NOMO-1 treated with dmso at 0.1 percent for 144 hours (cell line): ENCODE data around the gene HMGCS1.
"Not testable (repeated sequence)": the region's sequence is repeated elsewhere in the genome, so short reads cannot be mapped to it uniquely, and the experiment has no call there.

ENCODE experiments used
- DNase-seq: peaks from one replicate; lab custom pipeline; 2025; ENCODE audit not compliant: unreplicated experiment; lab: John Stamatoyannopoulos, UW

Gene HMGCS1

GRCh38 chr5:43313035-43313853 lies at the start of gene HMGCS1:
HMGCS1 (minus strand) TSS chr5:43313412; CDS start chr5:43298965, 14,447 bp downstream.
- DNase-seq = peak; percentile 100

DNA sequence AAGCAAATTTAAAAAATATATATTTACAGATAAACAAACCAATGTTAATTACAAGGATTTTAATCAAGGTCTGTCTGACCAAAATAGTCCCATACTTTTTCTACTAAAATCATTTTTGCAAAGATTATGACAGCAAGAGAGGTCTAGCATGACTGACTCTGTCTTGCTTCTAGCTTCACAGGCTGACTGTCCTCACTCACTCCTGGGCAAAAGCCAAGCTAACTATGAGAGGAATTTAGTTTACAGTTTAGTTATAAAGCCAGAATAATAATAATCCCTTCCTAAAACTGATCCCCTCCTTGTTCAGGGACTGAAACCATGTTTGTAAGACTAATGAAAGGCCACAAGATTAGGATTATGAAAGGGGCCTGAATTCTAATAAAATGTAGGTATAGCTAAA lies 45.5 kb upstream of the HMGCS1 start:
- no peak for DNase-seq

GRCh38 chr5:43358301-43358700 lies 45.1 kb upstream of the HMGCS1 start:
- DNase-seq = no peak

- DNase-seq = no peak
Observed at GRCh38 chr5:43357878-43358281, 44.7 kb upstream of the HMGCS1 start.

DNA sequence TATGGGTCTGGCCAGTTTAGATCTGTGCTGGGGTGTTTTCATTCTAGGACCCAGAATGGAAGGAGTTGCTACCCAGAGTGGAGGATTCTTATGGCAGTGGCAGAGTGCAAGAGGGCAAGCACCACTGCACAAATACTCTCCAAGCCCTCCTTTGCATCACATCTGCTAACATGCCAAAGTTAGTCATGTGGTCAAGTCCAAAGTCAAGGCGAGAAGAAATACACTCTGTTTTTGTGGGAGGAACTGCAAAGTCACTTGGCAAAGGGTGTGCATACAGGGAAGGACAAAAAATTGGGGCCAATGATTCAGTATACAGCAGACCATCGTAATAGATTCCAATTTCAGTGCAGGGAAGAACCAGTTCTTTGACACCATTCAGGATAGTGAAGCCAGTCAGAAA lies 43.9 kb upstream of the HMGCS1 start:
- no peak for DNase-seq

DNA sequence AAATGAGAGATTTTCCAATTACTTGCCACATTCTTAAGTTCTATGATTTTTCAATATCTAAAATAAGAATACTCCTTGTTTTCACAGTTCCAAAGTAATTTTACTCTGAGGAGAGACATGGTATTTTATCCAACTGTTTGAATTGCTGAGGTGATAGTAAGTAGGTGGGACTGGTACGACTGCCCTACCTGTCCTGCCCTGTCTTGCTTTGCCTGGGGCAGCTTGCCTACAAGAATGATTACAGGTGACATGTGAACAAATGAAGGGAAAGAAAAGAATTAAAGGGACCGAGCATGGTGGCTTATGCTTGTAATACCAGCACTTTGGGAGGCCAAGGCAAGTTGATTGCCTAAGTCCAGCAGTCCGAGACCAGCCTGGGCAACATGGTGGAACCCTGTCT lies 41.6 kb upstream of the HMGCS1 start:
- DNase-seq = no peak

DNA sequence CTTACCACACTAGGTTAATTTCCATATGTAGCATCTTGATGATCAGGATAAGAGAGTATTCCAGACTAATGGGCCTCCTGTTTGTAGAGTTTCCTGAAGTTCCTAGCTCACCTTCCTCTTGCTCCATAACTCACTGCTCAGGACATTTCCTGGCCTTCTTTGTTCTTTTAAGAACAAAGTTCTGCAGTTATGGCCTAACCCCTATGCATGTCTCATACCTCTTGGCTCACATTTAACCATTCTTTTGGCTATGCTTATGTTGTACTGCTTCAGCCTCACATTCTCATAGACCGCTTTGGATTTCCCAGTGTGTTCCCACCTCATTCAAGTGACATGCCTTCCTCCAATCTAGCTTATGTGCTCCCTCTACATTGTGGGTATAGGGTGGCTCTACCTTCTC lies 40.5 kb upstream of the HMGCS1 start:
- no peak for DNase-seq

- no peak for DNase-seq
Observed at GRCh38 chr5:43352915-43353314, 39.7 kb upstream of the HMGCS1 start.

DNA sequence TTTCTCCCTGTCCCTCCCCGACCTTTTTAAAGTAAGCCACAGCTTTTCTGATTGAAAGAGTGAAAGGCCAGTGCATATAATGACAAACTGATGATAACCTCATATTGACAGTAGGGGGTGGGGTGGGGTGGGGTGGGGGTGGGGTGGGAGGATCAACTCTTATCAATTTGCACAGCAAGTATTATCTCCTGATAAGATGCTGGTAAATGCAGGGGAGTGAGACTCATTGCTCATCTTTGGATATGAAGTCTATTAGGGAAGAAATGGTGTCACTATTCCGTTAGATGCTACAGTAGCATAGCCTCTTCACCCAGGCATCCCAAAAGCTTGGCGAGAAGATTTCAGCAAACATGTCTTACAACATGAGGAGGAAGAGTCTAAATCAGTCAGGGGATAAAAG lies 38.9 kb upstream of the HMGCS1 start:
- no peak for DNase-seq

- DNase-seq = no peak
Observed at GRCh38 chr5:43348861-43349363, 35.7 kb upstream of the HMGCS1 start.

- no peak for DNase-seq
Observed at GRCh38 chr5:43348207-43348606, 35.0 kb upstream of the HMGCS1 start.

DNA sequence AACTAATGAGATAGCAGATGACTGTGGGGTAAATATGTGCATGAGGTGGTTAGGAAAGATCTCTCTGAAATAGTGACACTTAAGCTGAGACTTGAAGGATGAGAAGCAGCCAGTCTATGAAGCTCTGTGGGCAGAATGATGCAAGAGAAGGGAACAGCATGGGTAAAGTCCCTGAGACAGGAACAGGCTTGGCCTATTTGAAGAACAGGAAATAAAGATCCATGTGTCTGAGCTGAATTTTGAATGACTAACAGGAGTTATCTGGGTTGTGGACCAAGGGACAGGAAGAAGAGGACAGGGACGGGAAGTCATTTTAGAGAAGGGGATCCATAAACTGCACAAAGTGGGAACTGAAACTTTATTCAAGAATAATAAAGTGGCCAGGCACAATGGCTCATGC lies 25.6 kb upstream of the HMGCS1 start:
- DNase-seq = peak; percentile 97

GRCh38 chr5:43336159-43336558 lies 22.9 kb upstream of the HMGCS1 start:
- DNase-seq = no peak

GRCh38 chr5:43335681-43336080 lies 22.5 kb upstream of the HMGCS1 start:
- DNase-seq = no peak

GRCh38 chr5:43332401-43332800 lies 19.2 kb upstream of the HMGCS1 start:
- no peak for DNase-seq

DNA sequence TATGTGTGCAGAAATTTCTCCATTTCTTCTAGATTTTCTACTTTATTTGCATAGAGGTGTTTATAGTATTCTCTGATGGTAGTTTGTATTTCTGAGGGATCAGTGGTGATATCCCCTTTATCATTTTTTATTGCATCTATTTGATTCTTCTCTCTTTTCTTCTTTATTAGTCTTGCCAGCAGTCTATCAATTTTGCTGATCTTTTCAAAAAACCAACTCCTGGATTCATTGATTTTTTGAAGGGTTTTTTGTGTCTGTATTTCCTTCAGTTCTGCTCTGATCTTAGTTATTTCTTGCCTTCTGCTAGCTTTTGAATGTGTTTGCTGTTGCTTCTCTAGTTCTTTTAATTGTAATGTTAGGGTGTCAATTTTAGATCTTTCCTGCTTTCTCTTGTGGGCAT lies 12.4 kb upstream of the HMGCS1 start:
- DNase-seq = not testable (repeated sequence)

DNA sequence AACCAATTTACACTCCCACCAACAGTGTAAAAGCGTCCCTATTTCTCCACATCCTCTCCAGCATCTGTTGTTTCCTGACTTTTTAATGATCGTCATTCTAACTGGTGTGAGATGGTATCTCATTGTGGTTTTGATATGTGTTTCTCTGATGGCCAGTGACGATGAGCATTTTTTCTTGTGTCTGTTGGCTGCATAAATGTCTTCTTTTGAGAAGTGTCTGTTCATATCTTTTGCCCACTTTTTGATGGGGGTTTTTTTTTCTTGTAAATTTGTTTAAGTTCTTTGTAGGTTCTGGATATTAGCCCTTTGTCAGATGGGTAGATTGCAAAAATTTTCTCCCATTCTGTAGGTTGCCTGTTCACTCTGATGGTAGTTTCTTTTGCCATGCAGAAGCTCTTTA lies 10.3 kb upstream of the HMGCS1 start:
- DNase-seq = not testable (repeated sequence)

- DNase-seq = no peak
Observed at GRCh38 chr5:43320846-43321245, 7.6 kb upstream of the HMGCS1 start.

DNA sequence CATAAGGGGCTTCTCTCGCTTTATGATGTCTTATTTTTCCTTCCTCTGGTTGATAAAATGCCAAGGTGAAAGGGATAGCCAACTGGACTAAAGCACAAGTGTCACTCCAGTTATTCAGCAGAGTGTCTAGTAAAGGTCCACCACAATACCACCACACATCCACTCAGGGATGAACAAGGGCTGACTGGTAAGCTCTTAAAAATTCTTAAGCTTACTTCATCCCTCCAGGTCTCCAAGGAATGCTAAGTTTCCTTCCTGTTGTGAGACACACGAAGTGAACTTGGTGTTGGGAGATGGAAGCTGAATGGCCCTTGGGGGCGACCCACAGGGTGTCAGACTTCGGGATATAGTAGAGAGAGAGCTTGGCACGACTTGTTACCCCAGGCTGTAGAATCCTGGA lies 3.2 kb upstream of the HMGCS1 start:
- no peak for DNase-seq

DNA sequence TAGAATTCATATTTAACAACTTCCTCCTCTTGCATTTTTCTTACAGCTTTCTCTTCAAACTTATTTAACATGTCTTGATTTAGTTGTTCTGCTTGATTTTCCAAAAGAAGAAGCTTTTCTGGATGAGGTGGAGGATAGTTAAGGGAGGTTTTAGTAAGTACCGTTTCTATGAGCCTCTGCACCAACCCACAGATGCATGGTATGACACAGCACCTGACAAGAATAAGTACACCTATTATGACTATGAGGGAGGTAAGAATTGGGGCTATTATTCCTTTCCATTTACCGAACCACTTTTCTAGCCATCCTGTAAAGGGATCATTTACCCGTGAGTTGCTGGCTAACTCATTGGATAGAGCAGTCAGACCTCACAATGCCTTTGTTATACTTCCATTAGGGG lies 2.5 kb upstream of the HMGCS1 start:
- DNase-seq = no peak

- no peak for DNase-seq
Observed at GRCh38 chr5:43315263-43315662, 2.1 kb upstream of the HMGCS1 start.

- DNase-seq = no peak
Observed at GRCh38 chr5:43314724-43315123, 1.5 kb upstream of the HMGCS1 start.
